SW 1271 (cell line): ENCODE results near the gene SUCO.
A peak's percentile ranks its signal among the peaks of the same experiment; 100 is the strongest.
"Not testable (repeated sequence)": the region's sequence is repeated elsewhere in the genome, so short reads cannot be mapped to it uniquely, and the experiment has no call there.

Source experiments
- DNase-seq, 2 experiments: peaks; one replicate each; lab custom pipeline; 2025; lab: John Stamatoyannopoulos, UW

Gene SUCO

DNA sequence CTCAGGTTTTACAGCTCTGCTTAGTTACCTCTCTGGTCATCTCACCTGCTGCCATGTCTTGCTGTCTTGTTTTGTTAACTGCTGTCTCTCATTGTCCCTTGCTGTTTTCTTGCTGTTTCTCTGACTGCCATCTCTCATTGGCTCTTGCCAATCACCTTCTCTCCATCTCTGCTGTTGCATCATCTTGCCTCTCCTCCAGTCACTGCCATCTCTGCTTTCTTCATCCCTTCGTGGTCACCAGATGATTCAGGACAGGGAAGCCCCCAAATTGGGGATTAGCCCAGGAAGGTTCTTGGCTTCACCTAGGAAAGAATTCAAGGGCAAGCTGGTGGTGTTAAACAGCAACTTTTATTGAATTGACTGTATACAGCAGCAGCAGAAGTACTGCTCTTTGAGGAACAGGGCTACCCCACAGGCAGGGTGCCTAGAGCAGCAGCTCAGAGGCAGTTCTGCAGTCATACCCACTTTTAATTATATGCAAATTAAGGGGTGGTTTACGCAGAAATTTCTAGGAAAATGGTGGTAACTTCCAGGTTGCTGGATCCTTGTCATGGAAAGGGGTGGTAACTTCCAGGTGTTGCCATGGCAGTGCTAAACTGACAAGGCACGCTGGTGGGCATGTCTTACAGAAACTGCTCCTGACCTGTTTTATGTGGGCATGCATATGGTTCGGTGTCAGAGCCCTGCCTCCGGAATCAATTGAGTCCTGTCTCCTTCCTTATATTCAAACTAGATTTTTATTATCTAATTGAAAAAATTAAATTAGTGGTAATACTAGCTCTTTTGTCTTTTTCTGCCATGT is 33.4 kb downstream of the SUCO start:
- no peak for DNase-seq

DNA sequence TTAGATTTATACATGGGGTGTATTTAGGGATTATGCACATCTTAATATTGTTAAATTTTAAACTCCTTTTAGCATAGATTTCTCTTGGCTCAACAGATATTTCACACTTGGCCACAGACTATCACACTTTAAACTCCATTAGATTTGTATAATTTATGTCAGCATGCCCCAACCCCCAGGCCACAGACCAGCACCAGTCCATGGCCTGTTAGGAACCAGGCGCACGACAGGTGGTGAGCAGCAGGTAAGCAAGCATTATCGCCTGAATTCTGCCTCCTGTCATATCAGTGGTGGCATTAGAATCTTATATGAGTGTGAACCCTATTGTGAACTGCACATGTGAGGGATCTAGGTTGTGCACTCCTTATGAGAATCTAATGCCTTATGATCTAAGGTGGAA is 34.8 kb downstream of the SUCO start:
- no peak for DNase-seq

DNA sequence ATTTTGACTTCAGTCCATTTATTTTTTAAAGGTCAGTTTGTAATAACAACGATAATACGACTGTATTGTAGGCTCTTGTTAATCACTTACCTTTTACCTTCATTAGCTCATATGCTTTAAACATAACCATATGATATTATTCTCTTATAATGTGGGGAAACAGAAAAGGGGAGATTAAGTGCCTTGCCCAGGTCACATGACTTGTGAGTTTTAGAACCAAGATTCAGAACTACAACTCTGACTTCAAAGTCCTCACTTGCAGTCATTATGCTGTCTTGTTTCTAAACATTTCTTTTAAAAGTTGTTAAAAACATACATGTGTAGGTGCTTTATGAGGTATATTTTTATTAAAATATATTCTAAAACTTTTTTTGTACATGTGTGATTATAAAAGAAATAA is 41.1 kb downstream of the SUCO start:
- DNase-seq, result no peak

DNA sequence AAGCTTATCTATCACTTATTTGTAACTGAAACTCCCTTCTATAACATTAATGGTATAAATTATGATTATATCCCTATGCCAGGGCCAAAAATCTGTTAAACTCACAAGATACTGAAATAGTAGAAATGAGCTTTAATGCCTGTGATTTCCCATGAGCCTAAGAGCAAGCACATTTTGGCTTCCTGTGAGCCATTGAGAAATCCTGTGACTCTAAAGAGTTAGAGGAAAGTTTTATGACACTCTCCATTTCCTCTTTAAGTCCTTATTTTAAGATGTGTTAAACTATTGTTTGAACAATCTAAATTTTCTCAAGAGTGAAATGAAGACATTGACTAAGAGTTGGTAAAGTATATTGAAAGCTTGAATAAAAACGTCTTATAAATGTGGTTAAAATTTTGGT is 45.6 kb downstream of the SUCO start:
- no peak for DNase-seq

DNA sequence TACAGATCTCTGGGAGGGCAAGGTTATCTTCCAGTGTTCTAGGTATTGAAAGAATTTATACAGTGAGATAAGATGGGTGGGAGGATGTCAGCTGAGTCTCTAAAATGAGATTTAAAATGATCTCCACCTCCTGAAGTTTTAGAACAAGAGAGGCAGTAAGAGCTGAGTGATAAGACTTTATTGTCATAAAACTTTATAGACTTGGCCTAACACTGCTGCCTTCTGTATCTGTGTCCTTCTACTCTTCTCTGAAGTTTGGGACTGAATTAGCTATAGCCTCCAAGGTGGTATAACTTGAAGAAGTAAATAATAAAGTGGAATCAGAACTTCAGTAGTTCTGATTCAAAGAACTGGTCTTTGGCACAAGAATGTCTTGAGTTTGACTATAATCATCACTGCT is 48.3 kb downstream of the SUCO start:
- DNase-seq, result no peak

DNA sequence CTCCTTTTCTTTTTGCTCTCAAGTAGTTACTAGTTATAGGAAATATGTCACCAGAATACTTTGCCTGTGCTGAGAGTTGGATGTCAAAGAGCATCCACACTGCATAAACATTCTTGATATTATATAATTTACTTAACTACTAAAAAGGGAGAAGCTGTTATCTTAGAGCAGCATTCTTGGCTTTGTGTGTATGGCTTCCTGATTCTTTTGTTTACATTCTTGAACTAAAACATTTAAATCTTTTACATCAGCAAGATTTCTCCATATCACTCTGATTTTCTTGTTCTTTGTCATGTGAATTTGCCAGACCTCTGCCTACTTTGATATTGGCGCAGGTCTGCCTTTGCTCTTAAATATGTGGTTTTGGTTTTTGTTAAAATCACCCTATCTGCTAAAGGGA is 48.8 kb downstream of the SUCO start:
- no peak for DNase-seq

DNA sequence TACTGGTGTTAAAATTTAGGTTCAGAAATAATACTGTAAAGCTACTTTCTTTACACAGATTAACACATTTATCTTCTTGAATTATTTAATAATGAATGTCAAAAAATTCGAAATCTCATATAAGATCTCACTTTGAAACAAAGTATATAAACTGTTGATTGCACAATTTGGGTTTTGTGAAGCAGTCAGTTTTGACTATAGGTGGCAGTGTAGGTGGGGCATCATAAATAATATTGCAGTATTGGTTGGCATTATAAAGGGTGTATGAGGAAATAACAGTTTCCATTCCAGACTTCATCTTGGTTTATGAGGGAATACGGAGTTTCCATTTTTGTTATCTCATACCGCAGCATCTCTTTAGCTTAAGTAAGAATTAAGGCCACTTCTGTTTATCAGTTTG is 49.9 kb downstream of the SUCO start:
- peak in 1 of 2 experiments; percentile 14 for DNase-seq

DNA sequence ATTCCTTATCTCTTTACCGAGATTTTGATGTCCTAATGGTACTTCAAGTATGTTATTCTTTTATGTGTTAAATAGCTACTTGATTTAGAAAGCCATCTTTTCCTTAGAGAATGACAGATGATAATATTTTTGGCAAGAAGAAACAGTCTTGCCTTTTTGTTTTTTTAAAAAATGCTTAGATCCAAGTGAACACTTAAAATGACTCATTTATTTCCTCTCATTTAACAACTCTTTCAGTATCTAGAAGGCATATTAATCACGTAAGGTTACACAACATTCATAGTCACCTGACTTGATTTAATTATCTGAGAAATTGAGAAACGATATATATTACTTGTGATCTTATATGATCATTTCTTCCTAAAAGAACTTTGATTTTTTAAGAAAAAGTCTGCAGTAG is 52.4 kb downstream of the SUCO start:
- DNase-seq, result peak in 1 of 2 experiments; percentile 34

DNA sequence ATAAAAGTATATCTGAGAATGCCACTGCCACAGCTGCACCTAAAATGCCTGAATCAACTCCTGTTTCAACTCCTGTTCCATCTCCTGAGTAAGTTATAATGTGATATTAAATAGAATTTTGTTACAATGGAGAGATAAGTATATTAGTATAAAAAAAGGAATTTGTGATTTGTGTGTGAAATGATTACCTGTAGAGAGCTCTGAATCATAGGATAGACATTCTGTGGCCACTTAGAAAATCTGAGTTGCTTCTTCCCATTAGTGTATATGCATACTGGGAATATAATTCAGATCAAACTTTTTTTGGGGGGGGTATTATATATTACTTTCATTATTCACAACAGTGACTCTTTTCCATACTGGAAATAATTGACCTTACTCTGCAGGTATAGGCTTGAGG is 52.9 kb downstream of the SUCO start:
- peak in 1 of 2 experiments; percentile 28 for DNase-seq

DNA sequence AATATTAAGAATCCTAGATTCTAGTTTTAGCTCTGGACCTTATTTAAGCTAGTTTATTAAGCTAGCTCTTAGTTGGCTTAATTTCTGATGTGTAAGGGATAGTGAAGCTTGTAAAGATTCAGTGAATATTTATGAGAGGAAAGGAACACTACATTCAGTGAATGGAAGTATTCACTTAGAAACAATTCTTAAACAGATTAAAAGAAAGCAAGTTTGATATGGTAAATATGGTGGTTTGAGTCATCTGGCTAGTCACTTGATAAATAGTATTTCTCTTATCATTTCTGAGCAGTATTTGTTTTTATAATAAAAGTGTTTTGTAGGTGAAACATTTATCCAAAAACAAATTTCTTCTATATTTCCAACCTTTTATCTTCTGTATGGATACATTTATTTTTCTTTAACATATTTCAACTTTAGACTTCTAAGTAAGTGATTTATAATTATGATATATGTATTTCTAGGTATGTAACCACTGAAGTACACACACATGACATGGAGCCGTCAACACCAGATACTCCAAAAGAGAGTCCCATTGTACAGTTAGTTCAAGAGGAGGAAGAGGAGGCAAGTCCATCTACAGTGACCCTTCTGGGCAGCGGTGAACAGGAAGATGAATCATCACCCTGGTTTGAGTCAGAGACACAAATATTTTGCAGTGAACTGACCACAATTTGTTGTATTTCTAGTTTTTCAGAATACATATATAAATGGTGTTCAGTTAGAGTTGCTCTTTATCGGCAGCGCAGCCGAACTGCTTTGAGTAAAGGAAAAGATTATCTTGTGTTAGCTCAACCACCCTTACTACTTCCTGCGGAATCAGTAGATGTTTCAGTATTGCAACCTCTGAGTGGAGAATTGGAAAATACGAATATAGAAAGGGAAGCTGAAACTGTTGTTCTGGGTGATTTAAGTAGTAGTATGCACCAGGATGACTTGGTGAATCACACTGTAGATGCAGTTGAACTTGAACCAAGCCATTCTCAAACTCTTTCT is 55.6 kb downstream of the SUCO start:
- DNase-seq, result peak; percentile 21 to 75

DNA sequence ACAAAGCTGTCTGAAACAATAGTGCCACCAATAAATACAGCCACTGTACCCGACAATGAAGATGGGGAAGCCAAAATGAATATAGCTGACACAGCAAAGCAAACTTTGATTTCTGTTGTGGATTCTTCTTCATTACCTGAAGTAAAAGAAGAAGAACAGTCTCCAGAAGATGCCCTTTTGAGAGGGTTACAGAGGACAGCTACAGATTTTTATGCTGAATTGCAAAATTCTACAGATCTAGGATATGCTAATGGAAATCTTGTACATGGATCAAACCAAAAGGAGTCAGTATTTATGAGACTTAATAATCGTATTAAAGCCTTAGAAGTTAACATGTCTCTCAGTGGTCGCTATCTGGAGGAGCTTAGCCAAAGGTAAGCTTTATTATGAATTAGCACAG is 56.6 kb downstream of the SUCO start:
- no peak for DNase-seq

DNA sequence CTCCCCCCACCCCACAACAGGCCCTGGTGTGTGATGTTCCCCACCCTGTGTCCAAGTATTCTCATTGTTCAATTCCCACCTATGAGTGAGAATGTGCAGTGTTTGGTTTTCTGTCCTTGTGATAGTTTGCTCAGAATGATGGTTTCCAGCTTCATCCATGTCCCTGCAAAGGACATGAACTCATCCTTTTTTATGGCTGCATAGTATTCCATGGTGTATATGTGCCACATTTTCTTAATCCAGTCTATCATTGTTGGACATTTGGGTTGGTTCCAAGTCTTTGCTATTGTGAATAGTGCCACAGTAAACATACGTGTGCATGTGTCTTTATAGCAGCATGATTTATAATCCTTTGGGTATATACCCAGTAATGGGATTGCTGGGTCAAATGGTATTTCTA is 58.5 kb downstream of the SUCO start:
- DNase-seq, result not testable (repeated sequence)

DNA sequence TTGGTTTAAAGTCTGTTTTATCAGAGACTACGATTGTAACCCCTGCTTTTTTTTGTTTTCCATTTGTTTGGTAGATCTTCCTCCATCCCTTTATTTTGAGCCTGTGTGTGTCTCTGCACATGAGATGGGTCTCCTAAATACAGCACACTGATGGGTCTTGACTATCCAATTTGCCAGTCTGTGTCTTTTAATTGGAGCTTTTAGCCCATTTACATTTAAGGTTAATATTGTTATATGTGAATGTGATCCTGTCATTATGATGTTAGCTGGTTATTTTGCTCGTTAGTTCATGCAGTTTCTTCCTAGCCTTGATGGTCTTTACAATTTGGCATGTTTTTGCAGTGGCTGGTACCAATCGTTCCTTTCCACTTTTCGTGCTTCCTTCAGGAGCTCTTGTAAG is 62.1 kb downstream of the SUCO start:
- DNase-seq, result not testable (repeated sequence)

DNA sequence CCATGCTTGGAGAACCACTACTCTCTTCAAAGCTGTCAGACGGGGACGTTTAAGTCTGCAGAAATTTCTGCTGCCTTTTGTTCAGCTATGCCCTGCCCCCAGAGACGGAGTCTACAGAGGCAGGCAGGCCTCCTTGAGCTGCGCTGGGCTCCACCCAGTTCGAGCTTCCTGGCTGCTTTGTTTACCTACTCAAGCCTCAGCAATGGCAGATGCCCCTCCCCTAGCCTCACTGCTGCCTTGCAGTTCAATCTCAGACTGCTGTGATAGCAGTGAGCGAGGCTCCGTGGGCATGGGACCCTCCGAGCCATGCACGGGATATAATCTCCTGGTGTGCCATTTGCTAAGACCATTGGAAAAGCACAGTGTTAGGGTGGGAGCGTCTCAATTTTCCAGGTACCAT is 63.8 kb downstream of the SUCO start:
- DNase-seq, result not testable (repeated sequence)

DNA sequence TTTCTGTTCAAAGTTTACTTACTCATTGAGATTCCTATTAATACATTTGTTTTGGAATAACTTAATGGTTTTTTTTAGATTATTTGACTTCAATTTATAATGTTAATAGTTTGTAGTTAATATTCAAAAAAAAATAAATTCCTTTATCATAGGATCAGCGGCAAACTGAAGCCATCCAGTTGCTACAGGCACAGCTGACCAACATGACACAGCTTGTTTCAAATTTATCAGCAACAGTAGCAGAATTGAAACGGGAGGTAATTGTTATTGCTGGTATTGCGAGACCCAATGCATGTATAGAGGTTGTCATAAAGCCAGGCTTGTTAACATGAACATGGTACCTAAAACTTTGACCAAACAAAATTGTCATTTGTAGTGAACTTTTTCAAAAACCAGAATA is 67.0 kb downstream of the SUCO start:
- DNase-seq, result no peak

DNA sequence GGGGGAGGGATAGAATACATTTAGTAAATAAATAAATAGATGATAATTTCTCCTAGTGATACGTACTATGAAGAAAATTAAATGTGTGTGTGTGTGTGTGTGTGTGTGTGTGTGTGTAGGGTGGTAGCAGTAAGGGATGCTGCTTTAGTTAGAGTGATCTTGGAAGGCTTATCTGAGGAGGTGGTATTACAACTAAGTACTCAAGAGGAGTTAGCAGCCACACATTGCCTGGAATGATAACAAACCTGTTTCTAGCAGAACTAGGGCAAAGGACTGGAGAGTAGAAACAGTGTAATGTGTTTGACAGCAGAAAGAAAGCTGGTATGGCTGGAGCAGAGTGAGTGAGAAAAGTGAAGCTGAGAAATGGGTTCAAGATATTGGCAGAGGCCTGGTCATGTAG is 67.7 kb downstream of the SUCO start:
- DNase-seq, result no peak

DNA sequence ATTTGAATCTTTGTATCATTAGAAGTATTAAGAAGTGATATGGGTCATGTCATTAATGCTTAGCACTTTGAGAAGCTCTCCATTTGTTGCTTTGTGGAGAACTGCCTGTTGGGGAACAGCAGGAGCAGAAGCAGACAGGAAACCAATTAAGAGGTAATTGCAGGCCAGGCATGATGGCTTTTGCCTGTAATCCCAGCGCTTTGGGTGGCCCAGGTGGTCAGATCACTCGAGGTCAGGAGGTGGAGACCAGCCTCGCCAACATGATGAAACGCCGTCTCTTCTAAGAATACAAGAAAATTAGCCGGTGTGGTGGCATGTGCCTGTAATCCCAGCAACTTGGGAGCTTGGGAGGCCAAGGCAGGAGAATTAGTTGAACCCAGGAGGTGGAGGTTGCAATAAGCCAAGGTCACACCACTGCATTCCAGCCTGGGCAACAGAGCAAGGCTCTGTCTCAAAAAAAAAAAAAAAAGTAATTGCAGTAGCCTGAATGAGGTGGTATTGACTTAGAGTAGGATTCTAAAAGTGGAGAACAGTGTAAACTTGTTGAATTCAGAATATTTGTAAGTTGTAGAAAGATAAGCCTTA is 68.2 kb downstream of the SUCO start:
- DNase-seq, result no peak

DNA sequence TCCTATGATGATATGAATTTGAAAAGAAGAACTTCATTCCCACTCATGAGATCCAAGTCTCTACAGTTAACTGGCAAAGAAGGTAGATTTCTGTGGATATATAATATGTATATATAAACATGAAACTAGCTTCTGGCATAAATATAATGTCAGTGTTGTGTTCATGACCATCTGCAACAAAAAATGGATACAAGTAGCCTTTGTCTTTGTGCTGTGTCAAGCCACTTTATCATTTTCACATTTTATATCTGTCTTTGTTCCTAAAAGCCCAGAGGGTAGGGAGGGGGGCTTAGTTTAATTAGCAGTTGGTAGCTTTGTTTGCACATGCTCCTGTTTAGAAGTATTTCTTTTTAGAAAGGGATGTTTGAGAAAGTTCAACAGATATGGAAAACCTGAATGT is 69.8 kb downstream of the SUCO start:
- DNase-seq, result no peak

DNA sequence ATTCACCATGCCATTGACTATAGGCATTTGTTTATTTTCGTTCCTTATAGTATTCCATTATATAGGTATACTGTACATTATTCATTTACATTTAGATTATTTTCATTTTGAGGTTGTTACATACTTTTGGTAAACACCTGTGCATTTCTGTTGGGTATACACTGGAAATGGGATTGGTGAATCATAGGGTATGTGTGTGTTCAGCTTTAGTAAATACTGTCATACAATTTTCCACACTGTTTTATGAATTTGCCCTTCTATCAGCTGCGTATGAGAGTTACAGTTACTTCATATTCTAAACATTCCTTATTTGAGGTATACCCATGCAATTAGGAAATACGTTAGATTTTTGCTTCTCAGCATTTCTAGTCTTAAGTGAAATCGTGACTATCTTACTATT is 70.9 kb downstream of the SUCO start:
- no peak for DNase-seq

DNA sequence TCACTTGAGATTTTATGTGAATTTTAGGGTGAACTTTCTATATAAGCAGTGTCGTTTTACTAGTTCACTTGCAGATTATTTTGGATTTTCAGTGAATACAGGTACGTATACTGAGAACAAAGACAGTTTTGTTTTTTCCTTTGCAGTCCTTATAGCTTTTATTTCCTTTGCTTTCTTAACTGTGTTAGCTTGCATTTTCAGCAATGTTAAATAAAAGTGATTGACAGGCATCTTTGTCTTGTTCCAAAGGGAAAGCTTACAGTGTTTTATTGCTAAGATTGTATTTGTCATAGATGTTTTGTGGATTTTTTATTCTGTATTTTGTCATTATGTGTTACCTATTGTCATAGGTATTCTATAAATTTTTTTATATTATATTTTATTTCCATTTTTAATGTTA is 72.7 kb downstream of the SUCO start:
- DNase-seq, result no peak

DNA sequence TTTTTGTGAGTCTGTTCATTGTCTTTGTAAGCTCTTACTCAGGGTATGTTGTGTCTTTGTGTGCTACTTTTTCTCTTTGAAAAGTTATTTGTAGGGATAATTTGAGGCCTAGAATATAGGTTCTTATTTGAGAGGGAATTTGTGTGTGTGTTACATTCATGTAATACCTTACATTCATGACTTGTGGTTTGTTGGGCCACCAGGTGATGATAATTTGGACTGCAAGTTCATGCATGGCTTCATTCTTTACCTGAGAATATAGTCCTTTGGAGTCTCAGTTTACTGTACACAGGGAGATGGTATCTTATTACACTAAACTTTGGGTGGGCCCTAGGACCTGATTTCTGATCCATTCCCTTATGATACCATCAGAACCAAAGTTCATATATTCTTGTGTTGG is 74.2 kb downstream of the SUCO start:
- no peak for DNase-seq

DNA sequence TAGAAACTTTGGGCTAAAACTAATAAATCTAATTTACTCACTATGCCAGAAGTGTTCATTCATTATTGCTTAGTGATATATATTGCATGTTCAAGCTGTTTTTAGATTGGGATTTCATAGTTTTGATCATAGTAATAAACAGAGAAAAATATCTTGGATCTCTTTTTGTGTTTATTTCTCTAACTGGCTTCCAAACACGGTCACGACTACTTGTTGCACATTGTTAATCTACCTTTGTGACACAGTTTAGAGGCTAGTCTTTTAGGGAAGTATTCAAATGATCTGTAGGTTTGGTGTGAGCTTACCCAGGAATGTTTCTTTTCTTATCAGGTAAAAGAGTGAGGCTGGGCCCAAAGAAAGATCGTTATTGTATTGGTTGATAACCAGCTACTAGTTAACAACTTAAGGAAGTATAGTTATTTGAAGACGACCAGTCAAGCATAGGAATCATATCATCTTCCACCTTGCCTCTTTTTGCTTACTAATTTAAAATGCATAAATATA is 75.2 kb downstream of the SUCO start:
- no peak for DNase-seq
